ENCODE data around the gene SH2B3.

DNA sequence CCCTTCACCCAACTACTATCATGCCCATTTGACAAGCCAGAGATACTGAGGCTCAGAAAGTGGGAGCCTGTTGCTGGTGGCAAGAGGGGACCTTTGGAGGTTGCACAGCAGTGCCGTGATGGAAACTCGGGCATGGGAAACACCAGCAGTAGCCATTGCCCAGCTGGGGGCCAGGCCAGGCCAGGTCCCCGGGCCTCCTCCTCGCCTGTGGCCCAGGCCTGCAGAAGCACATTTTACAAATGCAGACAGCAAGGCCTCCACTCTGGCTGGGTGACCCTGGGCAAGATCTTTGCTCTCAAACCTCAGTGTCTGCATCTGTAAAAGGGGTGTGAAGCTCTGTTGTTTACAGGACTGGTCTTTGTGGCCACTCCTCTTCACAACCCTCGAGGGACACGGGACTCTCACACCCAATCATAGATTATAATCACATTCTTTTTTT, 4.5 kb upstream of the SH2B3 start:
- TF ChIP-seq GATA2 (IDR thresholded peaks at IDR 0.05; ENCODE audit: low read depth, low read length) (no peak), GATA3 (IDR thresholded peaks at IDR 0.05; ENCODE audit: low read depth, low read length) (no peak)
